WTC11 (cell line): ENCODE data around the gene HSD17B12. TPM values are rescaled to one million over a fixed set of nuclear protein-coding genes. Genes with fewer than 3 reads are reported as not detected.

ENCODE experiments used
- E2F1 ChIP-seq: sonication (generic); formaldehyde crosslinking; IDR thresholded peaks from 2 replicates; pipeline ENCODE4 v1.8.0; 2022; ENCODE audit warnings: mild to moderate bottlenecking, missing genetic modification reagents
- EMX1 ChIP-seq: fragments of 250-450 bp; sonication (Bioruptor Pico); IDR thresholded peaks from 2 replicates; pipeline ENCODE4 v1.8.0; 2021; ENCODE audit warnings: mild to moderate bottlenecking
- FOXK1 ChIP-seq: sonication (generic); formaldehyde crosslinking; IDR thresholded peaks from 2 replicates; pipeline ENCODE4 v1.8.0; 2022; ENCODE audit warnings: mild to moderate bottlenecking, moderate library complexity, missing genetic modification reagents
- FOXP1 ChIP-seq: sonication (generic); formaldehyde crosslinking; IDR thresholded peaks from 2 replicates; pipeline ENCODE4 v1.8.0; 2022; ENCODE audit warnings: missing genetic modification reagents, mild to moderate bottlenecking, moderate library complexity, borderline replicate concordance
- GABPB1 ChIP-seq: sonication (generic); formaldehyde crosslinking; IDR thresholded peaks from 2 replicates; pipeline ENCODE4 v1.8.1; 2023; ENCODE audit warnings: mild to moderate bottlenecking, missing genetic modification reagents
- GTF2I ChIP-seq: fragments of 250-450 bp; sonication (Bioruptor Pico); conservative IDR thresholded peaks from 2 replicates; pipeline ENCODE4 v1.4.0; 2021; ENCODE audit warnings: mild to moderate bottlenecking
- HMGA2 ChIP-seq: fragments of 250-450 bp; sonication (Bioruptor Pico); IDR thresholded peaks from 2 replicates; pipeline ENCODE4 v1.4.0; 2021; ENCODE audit warnings: mild to moderate bottlenecking, moderate library complexity
- OVOL2 ChIP-seq: fragments of 250-450 bp; sonication (Bioruptor Pico); IDR thresholded peaks from 2 replicates; pipeline ENCODE4 v1.9.0; 2021; ENCODE audit warnings: mild to moderate bottlenecking, borderline replicate concordance
- PREB ChIP-seq: sonication (generic); formaldehyde crosslinking; IDR thresholded peaks from 2 replicates; pipeline ENCODE4 v1.8.1; 2022; ENCODE audit warnings: mild to moderate bottlenecking, missing genetic modification reagents, moderate library complexity, borderline replicate concordance
- PRRX2 ChIP-seq: fragments of 250-450 bp; sonication (Bioruptor Pico); IDR thresholded peaks from 2 replicates; pipeline ENCODE4 v1.8.0; 2021; ENCODE audit warnings: mild to moderate bottlenecking
- RELA ChIP-seq: sonication (generic); formaldehyde crosslinking; IDR thresholded peaks from 2 replicates; pipeline ENCODE4 v1.8.1; 2022; ENCODE audit warnings: missing genetic modification reagents, mild to moderate bottlenecking, borderline replicate concordance
- SMAD3 ChIP-seq: sonication (generic); formaldehyde crosslinking; IDR thresholded peaks from 2 replicates; pipeline ENCODE4 v1.8.0; 2022; ENCODE audit warnings: missing genetic modification reagents, mild to moderate bottlenecking, borderline replicate concordance
- SP1 ChIP-seq: sonication (generic); formaldehyde crosslinking; conservative IDR thresholded peaks from 2 replicates; pipeline ENCODE4 v1.8.1; 2022; ENCODE audit warnings: missing genetic modification reagents
- TEAD4 ChIP-seq: sonication (generic); formaldehyde crosslinking; IDR thresholded peaks from 2 replicates; pipeline ENCODE4 v1.8.0; 2022; ENCODE audit warnings: mild to moderate bottlenecking, missing genetic modification reagents
- ZNF121 ChIP-seq: sonication (generic); formaldehyde crosslinking; IDR thresholded peaks from 2 replicates; pipeline ENCODE4 v1.8.0; 2023; ENCODE audit warnings: missing genetic modification reagents
- ZNF138 ChIP-seq: sonication (generic); formaldehyde crosslinking; conservative IDR thresholded peaks from 2 replicates; pipeline ENCODE4 v1.8.1; 2022; ENCODE audit warnings: mild to moderate bottlenecking, moderate library complexity, missing genetic modification reagents
- ZNF396 ChIP-seq: fragments of 250-450 bp; sonication (Bioruptor Pico); IDR thresholded peaks from 2 replicates; pipeline ENCODE4 v1.8.0; 2021; ENCODE audit warnings: mild to moderate bottlenecking, moderate library complexity, borderline replicate concordance
- ZNF416 ChIP-seq: fragments of 250-450 bp; sonication (Bioruptor Pico); IDR thresholded peaks from 2 replicates; pipeline ENCODE4 v1.9.0; 2021; ENCODE audit warnings: mild to moderate bottlenecking, inconsistent platforms
- ZNF423 ChIP-seq: fragments of 250-450 bp; sonication (Bioruptor Pico); IDR thresholded peaks from 2 replicates; pipeline ENCODE4 v2.1.2; 2022; ENCODE audit warnings: mild to moderate bottlenecking, moderate library complexity
- ZNF532 ChIP-seq: fragments of 250-450 bp; sonication (Bioruptor Pico); IDR thresholded peaks from 2 replicates; pipeline ENCODE4 v1.9.0; 2021; ENCODE audit warnings: mild to moderate bottlenecking, borderline replicate concordance
- ZNF671 ChIP-seq: fragments of 250-450 bp; sonication (Bioruptor Pico); IDR thresholded peaks from 2 replicates; pipeline ENCODE4 v1.8.0; 2021; ENCODE audit warnings: mild to moderate bottlenecking
- ZSCAN18 ChIP-seq: fragments of 250-450 bp; sonication (Bioruptor Pico); IDR thresholded peaks from 2 replicates; pipeline ENCODE4 v2.1.2; 2022; ENCODE audit warnings: mild to moderate bottlenecking, moderate library complexity
- total RNA-seq: library from RNA; stranded (reverse); gene quantifications from 3 replicates; pipeline ENCODE4 v1.2.3, GENCODE V29; 2021

The HSD17B12 gene
- total RNA-seq, 1 experiment from 2014 or later, result 149 TPM

GRCh38 chr11:43880640-43881159, 200.2 kb downstream of the HSD17B12 start, which contains the start of gene ALKBH3 (continued):
- TF ChIP-seq ZNF396 (peak; percentile 82; the same call in 1 of the 2 replicates), PRRX2 (CRISPR knock-in tag) (peak; percentile 83; the same call in 1 of the 2 replicates), SMAD3 (CRISPR knock-in tag) (0 out of 2 replicates have a peak, but pooled peaks have one; percentile 39), E2F1 (CRISPR knock-in tag) (0 out of 2 replicates have a peak, but pooled peaks have one; percentile 20), RELA (CRISPR knock-in tag) (no peak), ZNF121 (CRISPR knock-in tag) (no peak), ZNF138 (CRISPR knock-in tag) (no peak), SP1 (CRISPR knock-in tag) (peak; percentile 70), TEAD4 (CRISPR knock-in tag) (0 out of 2 replicates have a peak, but pooled peaks have one; percentile 19), GTF2I (CRISPR knock-in tag) (peak; percentile 66), ZNF416 (CRISPR knock-in tag) (peak; percentile 86), FOXP1 (CRISPR knock-in tag) (no peak; the same call in 1 of the 2 replicates), EMX1 (no peak), ZSCAN18 (CRISPR knock-in tag) (peak; percentile 90), FOXK1 (CRISPR knock-in tag) (peak; percentile 85), GABPB1 (peak; percentile 90), HMGA2 (CRISPR knock-in tag) (peak; percentile 57; the same call in 1 of the 2 replicates), PREB (CRISPR knock-in tag) (no peak), ZNF532 (CRISPR knock-in tag) (peak; percentile 86; the same call in 1 of the 2 replicates), ZNF423 (CRISPR knock-in tag) (peak; percentile 57; the same call in 1 of the 2 replicates), ZNF671 (CRISPR knock-in tag) (no peak; the same call in 1 of the 2 replicates), OVOL2 (CRISPR knock-in tag) (peak; percentile 73; the same call in 1 of the 2 replicates)
- TF ChIP-seq, all 79 proteins: peak for 24
